Stimulated activated CD4-positive, alpha-beta T cell treated with anti-CD3 and anti-CD28 coated beads, Interleukin-4, amount 100 ng/mL, for 48 hours (primary cell): ENCODE data around the gene BMI1.
"Not testable (repeated sequence)": the region's sequence is repeated elsewhere in the genome, so short reads cannot be mapped to it uniquely, and the experiment has no call there.

ENCODE experiments used
- DNase-seq, 2 donors: peaks; one replicate each; pipeline ENCODE4 v3.0.0-alpha.2; 2020; ENCODE audit warnings: low read depth in 2 of 2

BMI1 gene

DNA sequence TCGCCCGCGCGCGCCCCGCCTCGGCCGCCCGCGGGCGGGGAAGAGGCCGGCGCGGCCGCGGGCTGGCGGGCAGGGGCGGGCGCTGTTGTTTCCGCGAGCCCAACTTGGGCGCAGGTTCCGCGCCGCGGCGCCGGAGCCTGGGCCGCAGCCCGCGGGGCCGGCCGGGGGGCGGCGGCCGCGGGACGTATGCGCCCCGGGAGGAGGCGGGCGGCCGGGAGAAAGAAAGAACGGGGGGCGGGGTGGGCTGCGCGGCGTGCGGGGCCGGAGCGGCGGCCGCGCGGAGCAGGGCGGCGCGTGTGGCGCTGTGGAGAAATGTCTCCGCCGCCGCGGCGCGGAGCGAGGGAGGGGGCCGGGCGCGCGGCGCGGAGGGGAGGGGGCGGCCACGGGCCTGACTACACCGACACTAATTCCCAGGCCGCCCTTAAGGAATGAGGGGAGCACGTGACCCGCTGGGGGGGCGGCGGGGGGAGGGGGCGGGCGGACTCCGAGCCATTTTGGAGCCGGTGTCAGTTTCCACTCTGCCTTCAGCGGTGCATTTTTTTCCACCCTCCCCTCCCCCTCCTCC is at the start of gene BMI1:
Gene BMI1, plus strand, starts transcription at position 509 of the 565 bp plus-strand sequence. CDS start 5,351 bp downstream, outside the sequence.
- peak; percentile 47 to 58 for DNase-seq

DNA sequence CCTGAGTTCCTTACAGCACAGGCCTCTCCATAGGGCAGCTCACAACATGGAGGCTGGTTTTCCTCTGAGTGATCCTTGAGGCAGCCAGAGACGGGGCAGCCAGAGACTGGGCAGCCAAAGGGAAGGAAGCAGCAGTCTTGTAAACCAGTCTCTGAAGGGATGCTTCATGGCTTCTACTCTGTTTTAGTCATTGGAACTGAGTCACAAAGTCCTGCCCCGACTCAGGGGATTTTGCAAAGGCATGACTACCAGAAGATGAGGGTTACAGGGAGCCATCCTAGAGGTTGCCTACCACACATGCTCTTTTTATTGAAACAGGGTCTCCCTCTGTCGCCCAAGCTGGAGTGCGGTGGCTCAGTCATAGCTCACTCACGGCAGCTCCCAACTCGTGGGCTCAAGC is 49.1 kb upstream of the BMI1 start:
- DNase-seq, result no peak

DNA sequence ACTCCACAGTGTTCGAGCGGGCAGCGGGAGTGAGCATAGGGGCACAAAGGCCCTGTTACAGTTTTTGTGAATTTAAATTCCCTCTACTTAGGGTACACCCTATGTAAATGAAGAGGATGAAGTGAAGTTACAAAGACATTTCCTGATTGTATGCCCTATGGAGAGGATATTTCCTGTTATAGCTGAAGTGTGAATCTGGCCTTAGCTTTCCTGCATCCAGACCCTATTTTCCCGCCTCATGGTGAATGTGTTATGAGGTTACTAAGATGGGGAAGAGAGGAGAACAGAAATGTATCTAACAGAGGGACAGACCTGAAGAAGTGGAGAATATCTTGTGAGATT is 42.5 kb upstream of the BMI1 start:
- DNase-seq, result no peak

DNA sequence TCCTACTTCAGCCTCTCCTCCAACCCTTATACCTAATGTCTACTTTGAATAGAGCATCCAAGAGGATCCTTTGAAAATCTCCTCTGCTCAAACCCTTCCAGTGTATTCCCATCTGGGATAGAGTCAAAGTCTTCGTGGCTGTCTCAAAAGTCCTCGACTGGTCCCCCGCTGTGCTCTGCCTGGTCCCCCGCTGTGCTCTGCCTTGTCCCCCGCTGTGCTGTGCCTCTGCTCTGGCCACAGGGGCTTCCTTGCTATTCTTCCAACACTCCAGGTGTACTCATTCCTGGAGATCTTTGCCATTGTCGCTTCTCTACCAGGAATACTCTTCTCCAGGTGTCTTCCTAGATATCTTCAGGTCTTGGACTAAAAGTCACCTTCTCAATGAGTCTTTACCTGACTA is 40.8 kb upstream of the BMI1 start:
- no peak for DNase-seq

DNA sequence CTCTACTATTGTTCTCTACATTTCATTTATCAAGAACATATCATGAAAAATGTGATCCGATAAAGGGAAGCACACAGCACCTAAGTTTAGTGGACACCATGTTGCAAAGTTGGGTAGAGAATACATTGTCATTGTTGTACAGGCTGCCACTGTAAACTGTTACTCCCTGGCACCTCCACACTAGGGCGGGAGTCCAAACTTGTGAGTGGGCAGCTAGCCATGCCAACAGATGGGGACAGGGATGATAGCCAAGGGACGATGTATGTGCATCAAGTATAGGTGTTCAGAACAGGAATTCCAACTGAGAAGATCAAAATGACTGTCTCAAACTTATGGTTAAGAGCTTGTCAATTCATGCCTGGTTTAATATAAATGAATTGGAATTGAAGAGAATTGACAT is 35.8 kb upstream of the BMI1 start:
- no peak for DNase-seq

DNA sequence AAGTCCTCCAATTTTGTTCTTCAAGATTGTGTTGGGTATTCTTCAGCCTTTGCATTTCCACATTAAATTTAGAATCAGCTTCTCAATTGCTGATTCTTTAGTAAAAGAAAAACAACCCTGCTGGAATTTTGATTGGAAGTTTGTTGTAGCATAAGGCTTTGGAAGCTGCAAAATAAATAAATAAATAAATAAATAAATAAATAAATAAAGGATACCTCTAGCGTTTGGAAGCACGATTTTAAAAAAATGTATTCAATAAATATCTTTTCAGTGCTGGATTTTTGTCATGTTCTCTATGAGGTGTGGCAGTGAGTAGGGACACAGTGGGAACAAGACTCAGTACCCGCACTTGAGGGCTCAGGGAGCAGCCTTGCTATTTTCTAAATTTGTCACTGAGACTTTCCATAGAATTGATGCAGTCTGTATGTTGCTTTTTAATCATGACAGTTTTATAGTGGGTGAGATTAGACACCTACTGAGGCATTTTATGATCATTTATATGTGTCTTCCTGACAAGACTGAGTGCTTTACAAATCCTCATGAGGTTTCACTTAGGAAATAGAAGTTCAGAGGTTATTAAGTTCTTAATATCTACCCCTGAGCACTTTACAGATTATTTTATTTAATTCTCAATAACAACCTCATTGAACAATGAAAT is 27.0 kb upstream of the BMI1 start:
- no peak for DNase-seq

DNA sequence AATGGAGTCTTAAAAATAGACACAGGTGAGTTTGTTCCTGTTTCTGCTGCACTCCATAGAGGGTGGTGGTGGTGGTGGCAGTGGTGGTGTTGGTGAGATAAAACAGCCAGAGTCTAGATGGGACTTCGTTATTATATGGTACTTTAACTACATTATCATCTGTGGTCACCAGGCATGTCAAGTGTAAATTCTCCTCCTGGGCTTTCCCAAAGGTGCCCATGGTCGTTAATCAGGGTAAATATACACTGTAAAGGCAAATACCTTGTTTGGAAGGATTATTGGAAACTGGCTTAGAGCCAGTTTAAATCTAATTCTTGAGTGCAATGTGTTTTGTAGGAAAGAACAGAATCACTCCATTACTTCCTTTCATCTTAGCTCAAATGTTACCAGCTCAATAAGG is 26.2 kb upstream of the BMI1 start:
- DNase-seq, result no peak

DNA sequence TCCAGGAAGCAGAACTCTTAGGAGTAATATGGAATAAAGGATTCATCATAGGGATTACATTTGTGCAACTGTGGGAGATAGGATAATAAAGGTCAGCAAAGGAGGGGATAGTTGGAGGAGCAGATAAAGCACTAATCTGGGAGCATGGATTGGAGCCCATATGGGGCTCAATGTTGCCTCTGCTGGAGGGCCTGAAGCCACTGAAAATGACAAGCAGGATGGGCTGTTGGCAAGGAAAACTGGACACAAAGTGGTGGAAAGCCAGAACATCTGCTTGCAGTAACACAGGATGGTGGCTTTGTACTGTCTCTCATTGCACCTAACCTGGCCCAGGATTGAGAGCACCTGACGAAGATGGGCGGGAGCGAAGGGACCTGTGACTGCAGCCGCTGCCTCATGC is 19.7 kb upstream of the BMI1 start:
- DNase-seq, result no peak

DNA sequence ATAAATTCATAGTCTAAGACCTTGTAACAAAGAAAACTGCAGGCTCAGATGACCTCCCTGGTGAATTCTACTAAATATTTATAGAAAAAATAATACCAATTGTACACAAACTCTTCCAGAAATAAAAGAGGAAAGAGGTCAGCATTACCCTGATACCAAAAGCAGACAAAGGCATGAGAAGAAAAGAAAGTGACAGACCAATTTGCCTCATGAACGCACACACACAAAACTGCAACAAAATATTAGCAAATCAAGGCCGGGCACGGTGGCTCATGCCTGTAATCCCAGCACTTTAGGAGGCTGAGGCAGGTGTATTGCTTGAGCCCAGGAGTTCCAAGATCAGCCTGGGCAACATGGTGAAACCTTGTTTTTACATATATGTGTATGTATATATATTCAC is 17.4 kb upstream of the BMI1 start:
- DNase-seq, result no peak

DNA sequence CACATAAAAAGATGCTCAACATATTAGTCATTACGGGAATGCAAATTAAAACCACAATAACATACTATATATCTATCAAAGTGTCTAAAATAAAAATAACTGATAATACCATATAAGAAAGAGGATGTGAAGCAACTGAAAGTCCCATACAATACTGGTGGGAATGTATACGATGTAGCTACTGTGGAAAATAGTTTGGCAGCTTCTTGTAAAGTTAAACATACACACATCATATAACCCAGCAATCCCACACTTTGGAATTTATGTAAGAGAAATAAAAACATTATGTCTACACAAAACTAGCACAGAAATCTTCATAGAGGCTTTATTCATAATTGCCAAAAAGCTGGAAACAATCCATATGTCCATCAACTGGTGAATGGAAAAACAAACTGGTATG is 15.2 kb upstream of the BMI1 start:
- no peak for DNase-seq

DNA sequence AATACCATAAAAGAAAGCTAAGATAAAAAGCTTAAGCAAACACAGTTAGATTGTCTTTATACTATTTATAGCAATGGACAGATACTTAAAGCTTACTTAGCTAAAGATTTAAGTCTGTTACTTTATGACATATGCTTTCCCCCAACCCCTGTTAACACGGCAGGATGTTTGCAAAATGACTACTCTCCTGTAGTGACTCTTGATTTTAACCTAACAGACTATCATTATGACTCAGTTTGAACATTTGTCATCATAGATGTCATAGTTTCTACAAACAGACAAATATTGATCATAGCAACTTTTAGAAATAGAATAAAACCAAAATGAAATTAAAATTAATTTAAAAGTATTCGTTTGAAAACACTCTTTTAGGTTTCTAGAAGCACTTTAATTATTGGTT is 12.5 kb upstream of the BMI1 start:
- DNase-seq, result no peak

DNA sequence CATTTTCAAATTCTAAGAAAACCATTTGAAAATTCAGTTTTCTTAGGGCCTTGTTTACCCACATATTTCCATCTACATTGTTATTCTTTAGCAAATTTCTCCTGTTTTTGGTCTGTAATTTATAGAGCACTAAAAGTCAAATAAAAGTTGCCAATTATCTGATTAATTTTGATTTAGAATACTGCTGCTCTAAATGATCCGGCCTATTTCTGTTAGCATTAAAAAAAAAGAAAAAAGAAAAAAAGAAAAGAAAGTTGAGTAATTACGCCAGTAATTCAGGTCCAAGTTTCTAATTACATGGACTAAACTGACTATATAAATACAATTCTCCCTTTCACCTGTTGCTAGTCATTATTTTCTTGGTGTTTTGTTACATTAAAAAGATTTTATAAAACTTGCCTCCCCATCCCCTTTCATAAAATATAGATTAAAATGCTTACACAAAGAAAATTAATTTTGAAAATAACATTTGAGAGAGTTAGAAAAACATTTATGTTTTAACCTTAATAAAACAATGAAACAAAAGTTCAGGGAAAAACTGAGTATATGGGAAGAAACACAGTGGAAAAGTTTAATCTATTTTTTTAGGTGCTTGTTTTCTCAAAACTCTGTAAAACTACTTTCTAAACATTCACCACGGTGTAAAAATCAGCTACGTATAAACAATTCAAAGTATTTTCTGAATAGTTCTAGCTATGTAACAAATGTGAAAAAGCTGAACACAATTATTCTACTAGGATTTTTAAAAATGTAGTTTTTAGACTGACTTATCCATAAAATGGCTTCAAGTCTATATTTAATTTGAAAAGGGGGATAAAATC is 11.5 kb upstream of the BMI1 start:
- DNase-seq, result no peak

DNA sequence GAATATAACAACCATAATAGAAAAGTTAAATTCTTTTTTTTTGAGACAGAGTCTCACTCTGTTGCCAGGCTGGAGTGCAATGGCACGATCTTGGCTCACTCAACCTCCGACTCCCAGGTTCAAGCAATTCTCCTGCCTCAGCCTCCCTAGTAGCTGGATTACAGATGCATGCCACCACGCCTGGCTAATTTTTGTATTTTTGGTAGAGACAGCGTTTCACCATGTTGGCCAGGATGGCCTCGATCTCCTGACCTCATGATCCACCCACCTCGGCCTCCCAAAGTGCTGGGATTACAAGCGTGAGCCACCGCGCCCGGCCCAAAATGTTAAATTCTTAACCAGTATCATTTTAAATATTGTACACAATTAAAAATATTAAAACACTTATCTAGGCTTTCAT is 10.9 kb upstream of the BMI1 start:
- DNase-seq, result not testable (repeated sequence)

DNA sequence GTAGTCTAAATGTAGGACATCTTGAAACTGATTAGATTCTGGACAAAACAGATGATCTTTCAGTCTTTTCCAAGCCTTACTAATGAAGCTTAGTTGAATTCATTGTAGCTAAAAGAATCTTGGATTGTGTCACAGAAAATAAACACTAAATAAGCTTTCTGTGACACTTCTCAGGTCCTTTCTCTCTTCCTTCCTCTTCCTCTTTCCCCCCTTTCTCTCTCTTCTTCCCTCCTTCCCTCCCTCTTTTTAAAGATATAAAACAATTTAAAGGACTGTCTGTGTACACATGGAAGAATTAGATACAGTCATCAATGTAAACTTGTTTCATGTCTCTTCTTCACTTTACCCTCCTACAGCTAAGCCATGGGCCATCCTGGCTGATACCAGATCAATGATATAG is 10.0 kb upstream of the BMI1 start:
- no peak for DNase-seq

DNA sequence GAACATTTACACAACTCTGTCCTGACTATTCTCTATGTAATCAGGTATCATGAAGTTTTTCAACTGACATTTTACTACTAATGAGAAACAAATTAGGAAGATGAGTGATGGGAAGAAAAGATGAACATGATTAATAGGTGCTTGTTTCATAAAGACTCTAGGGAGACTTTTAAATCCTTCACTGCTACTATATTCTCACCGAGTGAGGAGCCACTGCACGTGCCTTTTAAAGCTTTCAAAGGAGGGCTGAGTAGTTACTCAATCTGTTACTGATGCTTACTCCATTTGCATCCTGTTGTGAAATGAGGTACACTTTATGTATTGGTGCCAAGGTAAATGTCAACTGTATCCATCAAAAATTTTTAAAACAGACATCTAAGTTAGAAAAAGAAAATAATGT is 6.0 kb upstream of the BMI1 start:
- no peak for DNase-seq

DNA sequence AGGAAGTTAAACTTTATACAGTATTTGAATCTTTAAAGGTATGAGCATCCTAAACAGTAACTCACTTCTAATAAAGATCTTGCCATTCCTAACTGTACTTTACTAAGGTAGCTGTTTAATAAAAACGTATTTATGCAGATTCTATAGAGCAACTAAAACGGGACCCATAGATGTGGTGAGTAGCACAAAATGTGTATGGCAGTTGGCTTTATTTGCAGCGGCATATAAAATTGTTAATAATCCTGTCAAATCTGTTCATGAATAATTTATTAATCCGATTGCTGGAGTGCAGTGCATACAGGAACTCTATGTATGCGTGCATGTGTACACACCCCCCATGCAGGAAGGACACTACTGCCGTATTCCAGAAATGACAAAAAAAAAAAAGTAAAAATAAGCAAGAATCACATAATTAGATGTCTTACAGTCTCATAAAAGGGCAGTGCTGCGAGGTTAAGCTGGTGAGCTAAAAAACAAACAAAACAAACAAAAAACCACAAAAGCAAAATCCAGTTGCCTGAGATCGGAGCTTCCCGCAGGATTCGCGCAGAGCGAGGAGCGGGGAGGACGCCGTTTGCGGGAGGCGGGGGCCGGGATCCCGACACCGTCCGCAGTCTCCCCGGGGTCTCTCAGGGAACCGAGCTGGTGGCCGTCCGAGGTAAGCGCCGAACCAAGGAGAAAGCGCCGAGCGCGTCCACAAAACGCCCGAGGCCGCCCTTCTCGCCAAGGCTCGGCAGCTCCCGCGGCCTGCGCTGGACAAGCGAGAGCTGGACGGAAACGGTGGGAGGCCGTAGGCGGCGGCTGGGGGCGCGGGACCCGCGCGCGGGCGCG is 5.2 kb upstream of the BMI1 start:
- no peak for DNase-seq

DNA sequence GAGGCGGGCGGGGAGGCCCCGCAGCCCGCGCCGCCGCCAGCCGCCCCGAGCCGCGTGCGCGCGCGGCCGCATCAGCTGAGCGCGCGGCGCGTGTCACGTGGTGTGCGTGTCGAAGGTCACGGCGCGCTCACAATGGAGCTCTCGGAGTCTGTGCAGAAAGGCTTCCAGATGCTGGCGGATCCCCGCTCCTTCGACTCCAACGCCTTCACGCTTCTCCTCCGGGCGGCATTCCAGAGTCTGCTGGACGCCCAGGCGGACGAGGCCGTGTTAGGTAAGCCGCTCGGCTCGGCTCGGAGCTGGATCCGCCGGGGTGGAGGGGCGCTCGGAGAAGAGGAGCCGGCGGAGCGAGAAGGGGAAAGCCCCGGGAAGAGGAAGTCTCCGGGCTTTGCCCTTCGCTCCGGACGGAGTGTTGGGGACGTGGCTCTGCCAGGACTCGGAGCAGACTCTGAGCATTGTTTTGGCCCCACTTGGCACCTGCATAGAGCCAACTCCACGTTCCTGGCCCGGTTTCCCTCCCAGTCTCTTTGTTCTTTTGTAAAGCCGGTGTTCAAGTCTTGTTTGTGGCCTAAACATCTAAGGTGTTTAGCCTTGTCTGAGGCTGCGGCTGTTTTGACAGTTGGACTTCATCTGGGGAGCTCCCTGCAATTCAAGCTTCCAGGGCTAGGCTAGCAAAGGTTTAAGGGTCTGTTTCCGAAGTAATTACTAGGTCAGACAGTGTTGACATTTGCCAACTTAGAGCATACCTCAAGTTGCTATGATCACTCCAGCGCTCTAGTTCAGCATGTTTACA is 4.4 kb upstream of the BMI1 start, which contains the start of gene COMMD3:
Gene COMMD3, plus strand, starts transcription at position 103 of the 790 bp plus-strand sequence. Its CDS starts 30 bp downstream, at position 133.
- peak; percentile 63 to 73 for DNase-seq

DNA sequence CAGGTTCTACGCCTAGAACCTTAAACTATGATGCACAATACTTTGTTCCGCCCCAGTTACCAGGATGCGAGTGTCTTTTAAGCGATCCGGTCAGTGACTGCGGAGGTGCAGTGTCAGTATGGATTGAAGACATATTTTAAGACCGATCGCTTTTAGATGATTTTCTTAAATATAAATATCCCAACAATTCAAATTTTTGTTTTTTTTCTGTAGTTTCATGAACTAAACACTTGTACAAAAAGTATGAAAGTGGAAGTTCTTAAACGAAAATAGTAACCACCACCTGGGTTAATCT is 3.9 kb upstream of the BMI1 start:
- no peak for DNase-seq

DNA sequence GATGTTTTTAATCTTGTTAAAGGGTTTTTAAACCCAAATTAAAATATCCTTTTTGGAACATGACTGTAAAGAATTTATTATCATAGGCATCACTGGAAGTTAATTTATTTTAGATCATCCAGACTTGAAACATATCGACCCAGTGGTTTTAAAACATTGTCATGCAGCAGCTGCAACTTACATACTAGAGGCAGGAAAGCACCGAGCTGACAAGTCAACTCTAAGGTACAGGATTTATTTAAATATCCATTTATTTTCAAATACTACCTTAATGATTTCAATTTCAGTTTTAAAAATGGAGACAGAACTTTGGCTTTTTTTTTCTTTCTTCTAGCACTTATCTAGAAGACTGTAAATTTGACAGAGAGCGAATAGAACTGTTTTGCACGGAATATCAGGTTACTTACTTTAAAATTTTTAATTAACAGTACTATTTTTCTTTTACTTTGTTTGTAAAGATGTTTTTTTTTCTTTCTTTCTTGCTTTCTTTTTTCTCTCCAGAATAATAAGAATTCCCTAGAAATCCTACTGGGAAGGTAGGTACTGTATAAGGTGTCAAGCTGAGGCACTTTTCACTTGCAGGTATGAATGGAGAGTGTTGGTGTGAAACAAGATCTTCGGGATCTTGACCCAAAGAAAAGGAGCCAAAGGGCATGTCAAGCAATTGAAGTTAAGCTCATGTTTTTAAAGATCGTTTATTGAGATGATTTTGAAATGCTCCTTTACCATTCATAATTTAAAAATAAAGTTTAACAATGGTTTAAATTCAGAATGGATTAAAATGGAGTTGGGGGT is 2.9 kb upstream of the BMI1 start:
- no peak for DNase-seq

DNA sequence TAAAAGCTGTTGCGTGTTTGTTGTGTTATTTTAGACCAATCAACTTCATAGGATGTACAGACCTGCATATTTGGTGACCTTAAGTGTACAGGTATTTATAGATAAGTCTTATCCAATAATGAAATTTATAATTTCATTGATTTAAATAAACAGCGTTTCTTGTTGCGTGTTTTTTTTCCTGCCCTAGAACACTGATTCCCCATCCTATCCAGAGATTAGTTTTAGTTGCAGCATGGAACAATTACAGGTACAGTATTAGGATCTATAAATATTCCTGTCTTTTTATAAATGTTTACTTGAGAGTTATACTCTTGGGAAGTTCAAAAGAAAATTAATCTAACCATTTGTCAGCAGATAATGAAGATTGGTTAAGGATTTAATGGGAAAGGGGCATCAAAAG is 2.1 kb upstream of the BMI1 start:
- DNase-seq, result no peak

DNA sequence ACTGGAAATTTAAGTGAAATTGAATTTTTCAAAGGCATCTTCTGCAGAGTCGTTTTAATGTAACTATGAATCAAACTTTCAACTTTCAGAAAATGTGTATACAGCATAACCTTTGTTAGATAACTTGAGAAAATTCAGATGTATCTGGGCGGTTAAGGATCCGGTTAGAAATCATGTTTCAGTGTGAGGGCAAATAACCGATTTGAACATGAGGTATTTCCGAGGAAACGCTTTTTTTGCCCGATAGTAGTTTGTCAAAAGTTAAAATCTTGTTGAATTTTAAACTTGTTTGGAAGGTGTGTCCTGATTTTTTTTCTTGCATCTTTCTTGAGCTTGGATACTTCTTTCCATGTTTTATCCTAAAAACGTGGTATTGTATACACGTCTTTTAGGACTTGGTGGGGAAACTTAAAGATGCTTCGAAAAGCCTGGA is 1.3 kb upstream of the BMI1 start:
- DNase-seq, result no peak
